WTC11 (cell line): ENCODE measurements around the gene SHANK1. TPM values are rescaled to one million over a fixed set of nuclear protein-coding genes. Genes with fewer than 3 reads are reported as not detected.

Experiments used
- ATAC-seq: fragments of 200-7000 bp; cut with Tn5 transposase; 2 replicates; pipeline ENCODE4 v1.10.0; 2021; ENCODE audit warnings: mild to moderate bottlenecking, moderate library complexity
- CTCF ChIA-PET: fragments of 300-600 bp; sonication (Branson Sonifier 250); formaldehyde crosslinking; loops from one replicate; lab custom pipeline; 2021; ENCODE audit warnings: antibody characterized with exemption; lab: Charles Lee
- POLR2A ChIA-PET: fragments of 350-600 bp; sonication (Branson Sonifier 250); formaldehyde crosslinking; loops from one replicate; lab custom pipeline; 2021; ENCODE audit warnings: antibody characterized with exemption; lab: Charles Lee
- DNase-seq: peaks from one replicate; pipeline ENCODE4 v3.0.0; 2021; ENCODE audit warnings: low spot score
- H3K27ac Mint-ChIP-seq: 2 replicates; pipeline ENCODE4 v1.8.0; 2021; ENCODE audit warnings: mixed read lengths
- H3K27me3 Mint-ChIP-seq: 2 replicates; pipeline ENCODE4 v1.8.0; 2021; ENCODE audit warnings: low read depth, mild to moderate bottlenecking, moderate library complexity, mixed read lengths
- H3K36me3 Mint-ChIP-seq: 2 replicates; pipeline ENCODE4 v1.8.0; 2021; ENCODE audit warnings: mixed read lengths
- H3K4me1 Mint-ChIP-seq: 2 replicates; pipeline ENCODE4 v1.8.0; 2022; ENCODE audit warnings: mixed read lengths
- H3K4me3 Mint-ChIP-seq: 2 replicates; pipeline ENCODE4 v1.8.0; 2021; ENCODE audit warnings: mild to moderate bottlenecking, moderate library complexity, mixed read lengths
- H3K9me3 Mint-ChIP-seq: 2 replicates; pipeline ENCODE4 v1.8.0; 2021; ENCODE audit warnings: mixed read lengths
- AR ChIP-seq: fragments of 250-450 bp; sonication (Bioruptor Pico); IDR thresholded peaks from 2 replicates; pipeline ENCODE4 v1.9.0; 2021; ENCODE audit warnings: mild to moderate bottlenecking
- ARID4B ChIP-seq: sonication (generic); formaldehyde crosslinking; IDR thresholded peaks from 2 replicates; pipeline ENCODE4 v1.8.0; 2023; ENCODE audit warnings: missing genetic modification reagents, mild to moderate bottlenecking, borderline replicate concordance
- CREM ChIP-seq: sonication (generic); formaldehyde crosslinking; IDR thresholded peaks from 2 replicates; pipeline ENCODE4 v1.8.1; 2022; ENCODE audit warnings: mild to moderate bottlenecking, missing genetic modification reagents, moderate library complexity
- E2F1 ChIP-seq: sonication (generic); formaldehyde crosslinking; IDR thresholded peaks from 2 replicates; pipeline ENCODE4 v1.8.0; 2022; ENCODE audit warnings: mild to moderate bottlenecking, missing genetic modification reagents
- ESRRA ChIP-seq: sonication (generic); formaldehyde crosslinking; IDR thresholded peaks from 2 replicates; pipeline ENCODE4 v1.8.1; 2022; ENCODE audit warnings: mild to moderate bottlenecking, missing genetic modification reagents, borderline replicate concordance
- GABPB1 ChIP-seq: sonication (generic); formaldehyde crosslinking; IDR thresholded peaks from 2 replicates; pipeline ENCODE4 v1.8.1; 2023; ENCODE audit warnings: mild to moderate bottlenecking, missing genetic modification reagents
- GTF2I ChIP-seq: fragments of 250-450 bp; sonication (Bioruptor Pico); conservative IDR thresholded peaks from 2 replicates; pipeline ENCODE4 v1.4.0; 2021; ENCODE audit warnings: mild to moderate bottlenecking
- NR3C1 ChIP-seq: sonication (generic); formaldehyde crosslinking; conservative IDR thresholded peaks from 2 replicates; pipeline ENCODE4 v1.8.1; 2023; ENCODE audit warnings: low read depth, mild to moderate bottlenecking, missing genetic modification reagents
- RELA ChIP-seq: sonication (generic); formaldehyde crosslinking; IDR thresholded peaks from 2 replicates; pipeline ENCODE4 v1.8.1; 2022; ENCODE audit warnings: missing genetic modification reagents, mild to moderate bottlenecking, borderline replicate concordance
- SMAD3 ChIP-seq: sonication (generic); formaldehyde crosslinking; IDR thresholded peaks from 2 replicates; pipeline ENCODE4 v1.8.0; 2022; ENCODE audit warnings: missing genetic modification reagents, mild to moderate bottlenecking, borderline replicate concordance
- TEAD1 ChIP-seq: sonication (generic); formaldehyde crosslinking; IDR thresholded peaks from 2 replicates; pipeline ENCODE4 v1.8.0; 2022; ENCODE audit warnings: mild to moderate bottlenecking, missing genetic modification reagents
- USF2 ChIP-seq: sonication (generic); formaldehyde crosslinking; IDR thresholded peaks from 2 replicates; pipeline ENCODE4 v1.8.1; 2023; ENCODE audit warnings: mild to moderate bottlenecking, missing genetic modification reagents, moderate library complexity
- ZNF263 ChIP-seq: sonication (generic); formaldehyde crosslinking; IDR thresholded peaks from 2 replicates; pipeline ENCODE4 v1.8.1; 2022; ENCODE audit warnings: low read depth, mild to moderate bottlenecking, moderate library complexity, missing genetic modification reagents
- total RNA-seq: library from RNA; stranded (reverse); gene quantifications from 3 replicates; pipeline ENCODE4 v1.2.3, GENCODE V29; 2021

Gene SHANK1
- total RNA-seq, 1 experiment from 2014 or later: 8.7 TPM

- TF ChIP-seq RELA (CRISPR knock-in tag): no peak
- no peak for TF ChIP-seq GABPB1
- TF ChIP-seq NR3C1 (CRISPR knock-in tag): no peak
- no peak for TF ChIP-seq AR (CRISPR knock-in tag)
- no peak for TF ChIP-seq GTF2I (CRISPR knock-in tag)
- no peak for TF ChIP-seq TEAD1
- TF ChIP-seq, all 79 proteins: peak for 0
Observed at GRCh38 chr19:50701367-50701985, 18.1 kb downstream of the SHANK1 start (continued).

- no peak for DNase-seq
- no peak overlapping the region for H3K27ac Mint-ChIP-seq
- no peak for ATAC-seq
- no peak overlapping the region for H3K4me3 Mint-ChIP-seq
- H3K27me3 Mint-ChIP-seq: peaks cover 86% of the 10 kb centered on the region
- no peak for TF ChIP-seq USF2 (CRISPR knock-in tag)
- no peak for TF ChIP-seq ESRRA
- TF ChIP-seq E2F1 (CRISPR knock-in tag): no peak
- TF ChIP-seq ARID4B (CRISPR knock-in tag): no peak
- TF ChIP-seq SMAD3 (CRISPR knock-in tag): no peak
- no peak for TF ChIP-seq ZNF263 (CRISPR knock-in tag)
- no peak for TF ChIP-seq CREM (CRISPR knock-in tag)
- CTCF ChIA-PET: interaction anchor here (0.6 to 2.4 kb wide), 7 partner anchors 10 to 225 kb away, joined by 3 to 8 read pairs (median 4); no protein-coding TSS in a partner anchor
- POLR2A ChIA-PET: interaction anchor here (0.8 kb wide), 1 partner anchor 100 kb away, joined by 3 read pairs; no protein-coding TSS in a partner anchor
- H3K36me3 Mint-ChIP-seq: no peaks in the 10 kb centered on the region
- H3K9me3 Mint-ChIP-seq: no peaks in the 10 kb centered on the region
- H3K4me1 Mint-ChIP-seq: peaks cover 13% of the 10 kb centered on the region
Observed at GRCh38 chr19:50697414-50698124, 22.0 kb downstream of the SHANK1 start.
